Mucosa of descending colon (tissue), 3 donors: ENCODE data around the gene HNRNPM. TPM values are rescaled to one million over a fixed set of nuclear protein-coding genes. Genes with fewer than 3 reads are reported as not detected.

ENCODE experiments used
- ATAC-seq: fragments of 200-7000 bp; cut with Tn5 transposase; one replicate; pipeline ENCODE4 v1.9.1; 2020; ENCODE audit warnings: mild to moderate bottlenecking, moderate library complexity
- DNase-seq, 3 donors: peaks; one replicate each; pipeline ENCODE4 v3.0.0-alpha.2; 2020
- H3K36me3 ChIP-seq: fragments of 200-600 bp; one replicate; pipeline ENCODE4 v1.8.0; 2021; ENCODE audit warnings: low read depth, mild to moderate bottlenecking
- H3K4me1 ChIP-seq: fragments of 200-600 bp; one replicate; pipeline ENCODE4 v1.8.0; 2021; ENCODE audit warnings: low read depth, mild to moderate bottlenecking
- H3K4me3 ChIP-seq: fragments of 200-600 bp; one replicate; pipeline ENCODE4 v1.8.0; 2021; ENCODE audit warnings: mild to moderate bottlenecking
- H3K9me3 ChIP-seq: fragments of 200-600 bp; one replicate; pipeline ENCODE4 v1.8.0; 2021; ENCODE audit warnings: mild to moderate bottlenecking
- intact Hi-C, 2 donors: fragments of 100-400 bp; cut with DNase I in 1 of 2; cut with micrococcal nuclease in 1 of 2; formaldehyde crosslinking; loops; one replicate each; pipeline versions ENCODE4 v1.11.0 to v1.11.1; 2022; cut with DNase I, micrococcal nuclease
- total RNA-seq, 3 donors: library from RNA; stranded (reverse); fragmentation: NEBNext Ultra II Directional in 2 of 3; extraction: Animal tissue kit (Norgen Biotek cat#: 25700) in 2 of 3; gene quantifications; one replicate each; pipeline versions ENCODE4 v1.2.1 to v1.2.4, GENCODE V29; 2021 to 2023
- TF ChIP-seq, protein P1 (sequence below): fragments of 200-600 bp; IDR thresholded peaks from one replicate; pipeline ENCODE4 v1.8.0; 2022; ENCODE audit warnings: antibody characterized with exemption, mild to moderate bottlenecking
- donor health status: DM: no; HTN: no; CAD: no; lungs with moderate emphysema.
- donor health status: DM: no; HTN: no; CAD: no.
- donor health status: DM: no; HTN: yes; CAD: no.

The HNRNPM gene
- total RNA-seq, 3 donors from 2014 or later: 116 to 181 (median 149) TPM

DNA sequence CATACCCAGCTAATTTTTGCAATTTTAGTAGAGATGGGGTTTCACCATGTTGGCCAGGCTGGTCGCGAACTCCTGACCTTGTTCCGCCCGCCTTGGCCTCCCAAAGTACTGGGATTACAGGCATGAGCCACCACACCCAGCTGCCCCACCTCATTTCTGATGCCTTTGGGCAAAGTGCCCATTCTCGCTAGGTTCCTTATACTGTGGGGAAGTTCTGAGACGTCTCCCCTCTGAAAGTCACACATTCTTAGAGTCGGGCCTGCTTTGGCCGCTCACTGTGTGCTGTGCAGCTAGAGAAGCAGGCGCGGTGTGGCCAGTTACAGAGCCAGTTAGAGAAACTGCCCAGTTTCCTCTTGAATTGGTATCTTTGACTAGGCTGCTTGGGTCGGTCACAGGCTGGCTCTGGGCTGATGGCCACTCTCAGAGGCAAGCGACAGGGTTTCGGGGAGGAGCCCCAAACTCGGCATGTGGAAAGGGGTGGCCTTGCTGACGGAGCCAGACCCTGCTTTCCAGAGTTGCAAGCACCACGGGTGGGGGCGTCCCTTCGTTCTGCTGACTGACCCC is 39.6 kb downstream of the HNRNPM start:
- DNase-seq: peak; percentile 40 to 54 (median 51)
- no peaks in the 10 kb centered on the region for H3K9me3 ChIP-seq
- peak; percentile 34 for ATAC-seq
- H3K4me1 ChIP-seq: no peaks in the 10 kb centered on the region
- H3K36me3 ChIP-seq: peaks cover 20% of the 10 kb centered on the region
- intact Hi-C loops: loop anchor here in 1 of 2 donors (10.0 kb wide), 1 partner anchor 130 kb away; no protein-coding TSS in a partner anchor
- no peak overlapping the region for H3K4me3 ChIP-seq
- TF ChIP-seq, protein P1, sequence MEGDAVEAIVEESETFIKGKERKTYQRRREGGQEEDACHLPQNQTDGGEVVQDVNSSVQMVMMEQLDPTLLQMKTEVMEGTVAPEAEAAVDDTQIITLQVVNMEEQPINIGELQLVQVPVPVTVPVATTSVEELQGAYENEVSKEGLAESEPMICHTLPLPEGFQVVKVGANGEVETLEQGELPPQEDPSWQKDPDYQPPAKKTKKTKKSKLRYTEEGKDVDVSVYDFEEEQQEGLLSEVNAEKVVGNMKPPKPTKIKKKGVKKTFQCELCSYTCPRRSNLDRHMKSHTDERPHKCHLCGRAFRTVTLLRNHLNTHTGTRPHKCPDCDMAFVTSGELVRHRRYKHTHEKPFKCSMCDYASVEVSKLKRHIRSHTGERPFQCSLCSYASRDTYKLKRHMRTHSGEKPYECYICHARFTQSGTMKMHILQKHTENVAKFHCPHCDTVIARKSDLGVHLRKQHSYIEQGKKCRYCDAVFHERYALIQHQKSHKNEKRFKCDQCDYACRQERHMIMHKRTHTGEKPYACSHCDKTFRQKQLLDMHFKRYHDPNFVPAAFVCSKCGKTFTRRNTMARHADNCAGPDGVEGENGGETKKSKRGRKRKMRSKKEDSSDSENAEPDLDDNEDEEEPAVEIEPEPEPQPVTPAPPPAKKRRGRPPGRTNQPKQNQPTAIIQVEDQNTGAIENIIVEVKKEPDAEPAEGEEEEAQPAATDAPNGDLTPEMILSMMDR: no peak

DNA sequence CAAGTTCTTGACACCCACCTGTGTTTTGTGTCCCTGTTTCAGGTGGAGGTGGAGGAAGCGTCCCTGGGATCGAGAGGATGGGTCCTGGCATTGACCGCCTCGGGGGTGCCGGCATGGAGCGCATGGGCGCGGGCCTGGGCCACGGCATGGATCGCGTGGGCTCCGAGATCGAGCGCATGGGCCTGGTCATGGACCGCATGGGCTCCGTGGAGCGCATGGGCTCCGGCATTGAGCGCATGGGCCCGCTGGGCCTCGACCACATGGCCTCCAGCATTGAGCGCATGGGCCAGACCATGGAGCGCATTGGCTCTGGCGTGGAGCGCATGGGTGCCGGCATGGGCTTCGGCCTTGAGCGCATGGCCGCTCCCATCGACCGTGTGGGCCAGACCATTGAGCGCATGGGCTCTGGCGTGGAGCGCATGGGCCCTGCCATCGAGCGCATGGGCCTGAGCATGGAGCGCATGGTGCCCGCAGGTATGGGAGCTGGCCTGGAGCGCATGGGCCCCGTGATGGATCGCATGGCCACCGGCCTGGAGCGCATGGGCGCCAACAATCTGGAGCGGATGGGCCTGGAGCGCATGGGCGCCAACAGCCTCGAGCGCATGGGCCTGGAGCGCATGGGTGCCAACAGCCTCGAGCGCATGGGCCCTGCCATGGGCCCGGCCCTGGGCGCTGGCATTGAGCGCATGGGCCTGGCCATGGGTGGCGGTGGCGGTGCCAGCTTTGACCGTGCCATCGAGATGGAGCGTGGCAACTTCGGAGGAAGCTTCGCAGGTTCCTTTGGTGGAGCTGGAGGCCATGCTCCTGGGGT is 41.0 kb downstream of the HNRNPM start:
- peak in 1 of 3 donors; percentile 21 for DNase-seq
- intact Hi-C loops: loop anchor here in 1 of 2 donors (10.0 kb wide), 1 partner anchor 131 kb away; no protein-coding TSS in a partner anchor
- Histone ChIP-seq H3K4me1 (no peaks in the 10 kb centered on the region), H3K4me3 (no peak overlapping the region), H3K36me3 (peaks cover 20% of the 10 kb centered on the region), H3K9me3 (no peaks in the 10 kb centered on the region)
- ATAC-seq: no peak
- TF ChIP-seq, protein P1: no peak

DNA sequence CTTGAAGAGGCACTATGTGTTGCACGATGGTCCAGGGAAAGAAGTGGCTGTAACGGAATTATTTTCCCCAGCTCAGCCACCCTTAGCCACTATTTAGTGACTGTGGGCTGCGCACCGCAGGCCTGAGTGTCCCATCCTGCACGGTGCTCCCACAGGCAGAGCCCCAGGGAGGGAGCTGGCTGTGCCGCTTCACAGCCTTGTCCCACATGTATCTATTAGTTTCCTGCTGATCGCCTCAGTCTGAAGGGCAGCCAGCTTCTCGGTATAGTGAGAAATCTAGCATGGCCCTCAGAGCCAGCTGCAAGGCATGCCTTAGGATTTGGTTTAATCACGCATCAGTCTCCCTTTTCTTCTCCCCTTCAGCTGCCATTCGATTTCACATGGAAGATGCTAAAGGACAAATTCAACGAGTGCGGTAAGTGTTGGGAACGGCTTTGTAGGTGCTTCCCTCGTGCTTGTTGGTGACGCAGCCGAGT is 41.9 kb downstream of the HNRNPM start:
- no peak for ATAC-seq
- no peaks in the 10 kb centered on the region for H3K4me1 ChIP-seq
- intact Hi-C loops: loop anchor here in 1 of 2 donors (10.0 kb wide), 1 partner anchor 132 kb away; no protein-coding TSS in a partner anchor

DNA sequence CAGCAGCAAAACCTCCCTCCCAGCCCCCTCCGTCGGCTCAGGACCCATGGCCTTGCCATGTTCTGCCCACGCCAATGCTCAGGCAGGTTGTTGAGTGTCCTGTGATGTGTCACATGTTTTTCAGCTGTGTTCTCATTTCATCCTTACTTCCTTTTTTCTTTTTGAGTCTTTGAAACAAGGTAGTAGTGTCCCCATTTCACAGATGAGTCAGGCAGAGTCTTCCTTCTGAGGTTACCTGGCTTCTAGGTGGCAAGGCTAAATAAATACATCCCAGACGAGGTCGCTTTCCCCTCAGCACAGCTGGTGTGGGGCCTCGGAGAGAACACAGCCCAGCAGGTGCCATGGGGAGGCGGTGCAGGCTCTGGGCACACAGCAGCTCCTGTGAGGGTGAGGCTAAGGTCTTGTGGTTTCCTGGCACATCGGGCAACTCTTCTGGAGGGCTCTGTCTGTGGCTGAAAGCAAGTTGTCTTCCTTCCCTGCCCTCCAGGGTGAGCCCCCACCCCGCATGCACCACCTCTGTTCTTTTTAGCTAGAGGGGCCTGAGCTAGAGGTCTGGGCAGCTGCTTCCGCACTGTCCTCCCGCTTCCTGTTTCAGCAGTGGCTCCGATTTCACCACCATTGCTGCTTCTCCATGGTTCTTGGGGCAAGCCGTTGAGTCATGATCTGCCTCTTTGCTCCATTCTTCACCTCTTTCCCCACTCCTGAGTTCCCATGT is 42.5 kb downstream of the HNRNPM start:
- DNase-seq: peak in 2 of 3 donors; percentile 31 to 62
- ATAC-seq: peak; percentile 33
- TF ChIP-seq, protein P1: no peak
- Histone ChIP-seq H3K9me3 (no peaks in the 10 kb centered on the region), H3K36me3 (peaks cover 20% of the 10 kb centered on the region), H3K4me1 (no peaks in the 10 kb centered on the region), H3K4me3 (no peak overlapping the region)
- intact Hi-C loops: loop anchor here in 1 of 2 donors (10.0 kb wide), 1 partner anchor 132 kb away; no protein-coding TSS in a partner anchor

More for the DNA sequence above, 41.9 kb downstream of the HNRNPM start:
- Histone ChIP-seq H3K4me3 (no peak overlapping the region), H3K9me3 (no peaks in the 10 kb centered on the region), H3K36me3 (peaks cover 20% of the 10 kb centered on the region)
- TF ChIP-seq, protein P1: no peak
- DNase-seq: peak in 2 of 3 donors; percentile 15 to 23

DNA sequence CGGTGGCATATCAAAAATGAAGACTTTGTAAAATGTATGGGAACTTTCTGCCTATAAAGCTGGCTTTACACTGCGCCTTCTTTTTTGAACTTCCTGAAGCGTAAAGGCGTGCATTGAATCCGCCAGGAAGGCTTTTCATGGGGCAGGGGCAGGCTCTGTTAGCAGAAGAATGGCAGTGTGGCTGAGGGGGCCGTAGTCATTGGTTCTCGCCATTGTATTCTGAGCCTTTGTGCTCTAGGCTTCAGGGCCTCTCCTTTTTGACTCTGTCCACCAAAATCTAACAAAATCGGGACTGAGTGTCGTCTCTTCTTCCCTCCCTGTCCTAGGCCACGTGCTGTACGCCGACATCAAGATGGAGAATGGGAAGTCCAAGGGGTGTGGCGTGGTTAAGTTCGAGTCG is 43.6 kb downstream of the HNRNPM start:
- TF ChIP-seq, protein P1: no peak
- H3K4me1 ChIP-seq: no peaks in the 10 kb centered on the region
- H3K4me3 ChIP-seq: no peak overlapping the region
- DNase-seq: peak in 2 of 3 donors; percentile 10 to 22
- H3K36me3 ChIP-seq: peaks cover 20% of the 10 kb centered on the region
- no peaks in the 10 kb centered on the region for H3K9me3 ChIP-seq
- intact Hi-C loops: loop anchor here in 1 of 2 donors (10.0 kb wide), 1 partner anchor 134 kb away; no protein-coding TSS in a partner anchor
- ATAC-seq: no peak
